Measurements from ENCODE around the gene TSGA10IP.

TSGA10IP gene

DNA sequence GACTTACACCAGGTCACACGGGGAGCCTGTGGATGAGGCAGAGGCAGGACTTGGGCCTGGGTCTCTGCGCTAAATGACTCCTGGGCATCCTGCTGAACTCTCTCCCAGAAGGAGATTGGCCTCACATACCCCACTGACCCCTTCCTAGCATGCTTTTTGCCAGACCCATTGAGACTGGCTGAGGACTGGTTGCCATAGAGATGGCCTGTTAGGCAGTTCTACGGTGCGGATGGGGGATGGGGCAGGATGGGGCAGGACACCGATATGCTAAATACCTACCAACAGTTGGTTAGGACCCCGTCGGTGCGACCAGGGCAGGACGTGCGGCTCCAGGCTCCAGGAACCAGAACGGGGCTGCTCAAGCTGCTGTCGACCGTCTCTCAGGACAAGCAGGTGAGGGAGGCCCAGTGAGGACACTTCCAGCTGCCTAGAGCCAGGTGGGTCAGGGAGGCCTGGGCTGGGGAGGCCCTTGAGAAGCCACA lies at the start of gene TSGA10IP:
Gene TSGA10IP (plus strand): TSS at position 51 of the 482 bp plus-strand sequence. CDS start 196 bp downstream, at position 247.
- DNase-seq, result no peak

DNA sequence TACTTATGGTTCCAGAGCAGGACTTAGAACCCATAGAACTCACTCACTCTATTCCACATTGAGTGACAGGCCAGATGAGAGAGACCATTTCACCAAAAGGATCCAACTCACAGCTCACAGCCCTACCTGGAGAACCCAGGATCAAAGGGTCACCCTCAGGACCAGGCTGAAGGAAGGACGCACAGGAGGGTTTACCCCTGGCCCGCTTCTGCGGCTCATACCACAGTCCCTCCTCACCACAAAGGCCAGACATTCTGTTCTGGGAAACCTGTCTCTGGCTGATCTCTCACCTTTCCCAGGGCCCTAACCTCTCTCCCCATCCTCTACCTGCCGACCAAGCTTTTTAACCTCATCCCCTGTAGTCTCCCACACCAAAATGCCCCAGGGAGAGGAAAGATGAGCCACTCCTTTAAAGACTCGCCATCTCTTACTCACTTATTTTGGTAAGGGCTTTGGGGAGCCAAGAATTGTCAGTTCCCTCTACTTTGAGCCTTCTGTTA lies 49.7 kb upstream of the TSGA10IP start:
- DNase-seq, result no peak

DNA sequence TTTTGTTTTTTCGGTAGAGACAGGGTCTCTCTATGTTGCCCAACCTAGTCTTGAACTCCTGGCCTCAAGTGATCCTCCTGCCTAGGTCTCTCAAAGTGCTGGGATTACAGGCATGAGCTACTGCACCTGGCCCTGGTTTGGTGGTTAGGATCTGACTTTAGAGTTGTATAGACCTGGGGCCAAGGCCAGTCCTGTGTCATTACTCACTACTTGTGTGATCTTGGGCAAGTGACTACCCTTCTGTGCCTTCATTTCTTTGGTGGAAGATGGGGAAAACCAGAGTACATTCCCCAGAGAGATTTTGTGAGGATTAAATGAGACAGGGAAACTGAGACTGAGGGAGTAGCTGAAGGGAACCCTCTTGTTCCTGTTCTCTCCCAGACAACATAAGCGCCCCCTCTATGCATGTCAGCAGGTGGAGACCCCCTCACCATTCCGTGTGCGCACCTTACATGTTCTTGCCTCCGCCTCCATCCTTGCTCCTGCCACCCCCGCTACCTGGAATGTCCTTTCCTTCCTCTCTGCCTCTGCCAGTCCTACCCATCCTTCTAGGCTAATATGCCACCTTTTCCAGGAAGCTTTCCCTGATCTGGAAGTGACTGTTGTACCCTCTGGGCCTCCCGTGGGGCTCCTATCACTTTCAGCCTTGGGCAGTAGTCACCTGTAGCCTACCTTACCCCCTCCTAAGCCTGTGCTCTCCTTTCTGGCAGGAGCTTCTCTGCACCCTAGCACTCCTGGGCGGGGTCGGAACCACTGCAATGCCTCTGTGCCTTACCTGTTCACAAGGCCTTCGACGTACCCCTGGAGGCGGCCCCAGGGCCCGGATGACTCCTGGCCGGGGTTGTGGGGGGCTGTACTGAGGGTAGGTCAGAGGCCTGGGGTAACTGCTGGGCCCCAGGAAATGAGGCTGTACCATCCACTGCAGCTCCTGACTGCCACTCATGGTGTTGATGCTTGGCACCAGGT lies 49.0 kb upstream of the TSGA10IP start:
- DNase-seq, result no peak

DNA sequence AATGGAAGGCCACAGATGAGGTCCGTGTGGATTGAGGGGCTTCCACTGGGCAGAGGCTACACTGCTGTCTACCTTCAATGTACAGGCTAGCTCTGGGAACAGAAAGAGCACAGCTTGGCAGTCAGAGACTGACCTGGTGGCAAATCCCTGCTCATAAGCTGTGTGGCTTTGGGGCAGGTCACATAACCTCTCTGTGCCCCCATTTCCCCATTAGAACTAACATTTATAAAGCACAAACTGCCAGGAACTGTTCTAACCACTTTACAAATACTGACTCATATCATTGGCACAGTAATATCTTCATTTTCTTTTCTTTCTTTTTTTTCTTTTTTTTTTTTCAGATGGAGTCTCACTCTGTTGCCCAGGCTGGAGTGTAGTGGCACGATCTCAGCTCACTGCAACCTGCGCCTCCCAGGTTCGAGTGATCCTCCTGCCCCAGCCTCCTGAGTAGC lies 48.2 kb upstream of the TSGA10IP start:
- no peak for DNase-seq

DNA sequence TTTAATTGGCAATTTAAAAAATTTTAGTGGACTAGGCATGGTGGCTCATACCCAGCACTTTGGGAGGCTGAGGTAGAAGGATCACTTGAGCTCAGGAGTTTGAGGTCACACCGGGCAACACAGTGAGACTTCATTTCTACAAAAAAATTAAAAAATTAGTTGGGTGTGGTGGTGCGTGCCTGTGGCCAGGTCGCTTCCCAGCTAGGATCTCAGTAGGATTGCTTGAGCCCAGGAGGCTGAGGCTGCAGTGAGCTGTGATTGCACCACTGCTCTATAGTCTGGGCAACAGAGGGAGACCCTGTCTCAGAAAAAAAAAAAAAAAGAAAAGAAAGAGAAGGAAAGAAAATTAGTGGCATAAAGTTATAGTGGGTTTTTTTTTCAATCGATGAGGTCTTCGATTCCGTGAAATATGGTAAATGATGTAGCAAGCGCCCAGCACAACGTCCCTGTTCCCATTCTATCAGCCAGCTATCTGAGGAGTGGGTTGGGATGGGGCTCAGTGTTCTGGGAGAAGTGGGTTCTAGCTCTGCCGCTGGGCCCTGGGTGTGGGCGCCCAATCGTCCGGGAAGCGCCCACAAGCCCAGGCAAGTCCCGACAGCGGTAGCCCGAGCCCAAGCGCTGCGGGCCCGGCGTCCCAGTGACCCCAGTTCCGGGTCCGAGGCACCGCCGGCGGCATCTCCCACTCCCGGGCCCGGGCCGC lies 46.5 kb upstream of the TSGA10IP start:
- DNase-seq, result no peak

DNA sequence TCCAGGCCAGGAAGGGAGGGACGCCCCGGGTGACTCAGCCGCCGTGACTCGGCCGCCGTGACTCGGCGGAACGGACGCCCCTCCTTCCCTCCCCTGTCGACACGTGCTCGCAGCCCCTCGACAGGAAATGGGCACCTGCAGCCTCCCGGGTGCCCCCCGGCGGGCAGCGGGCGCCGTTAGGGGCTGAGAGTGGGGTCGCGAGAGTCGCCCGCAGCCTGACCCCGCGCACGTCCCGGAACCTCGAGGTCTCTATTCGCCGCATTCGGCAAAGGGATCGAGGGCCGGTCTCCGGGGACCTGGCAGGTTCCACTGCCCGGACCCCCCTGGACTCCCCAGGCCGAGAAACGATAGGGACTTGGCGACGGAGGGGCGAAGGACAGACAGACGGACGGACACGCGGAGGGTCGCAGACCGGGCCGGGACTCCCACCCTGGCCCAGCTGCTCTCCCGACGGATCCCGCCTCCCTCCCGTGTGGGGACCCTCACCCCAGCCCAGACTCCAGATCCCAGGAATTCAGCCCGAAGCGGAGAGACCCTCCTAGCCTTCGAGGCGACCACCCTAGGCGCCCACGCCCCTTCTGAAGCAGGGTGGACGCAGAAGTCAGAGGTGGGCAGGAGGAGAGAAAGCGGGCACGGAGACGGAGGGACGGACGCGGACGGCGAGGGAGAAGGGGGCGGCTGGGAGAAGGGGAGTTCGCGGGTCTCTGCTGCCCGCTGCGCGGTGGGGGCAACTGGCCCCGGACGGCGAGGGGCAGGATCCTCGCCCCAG lies 45.7 kb upstream of the TSGA10IP start:
- no peak for DNase-seq

DNA sequence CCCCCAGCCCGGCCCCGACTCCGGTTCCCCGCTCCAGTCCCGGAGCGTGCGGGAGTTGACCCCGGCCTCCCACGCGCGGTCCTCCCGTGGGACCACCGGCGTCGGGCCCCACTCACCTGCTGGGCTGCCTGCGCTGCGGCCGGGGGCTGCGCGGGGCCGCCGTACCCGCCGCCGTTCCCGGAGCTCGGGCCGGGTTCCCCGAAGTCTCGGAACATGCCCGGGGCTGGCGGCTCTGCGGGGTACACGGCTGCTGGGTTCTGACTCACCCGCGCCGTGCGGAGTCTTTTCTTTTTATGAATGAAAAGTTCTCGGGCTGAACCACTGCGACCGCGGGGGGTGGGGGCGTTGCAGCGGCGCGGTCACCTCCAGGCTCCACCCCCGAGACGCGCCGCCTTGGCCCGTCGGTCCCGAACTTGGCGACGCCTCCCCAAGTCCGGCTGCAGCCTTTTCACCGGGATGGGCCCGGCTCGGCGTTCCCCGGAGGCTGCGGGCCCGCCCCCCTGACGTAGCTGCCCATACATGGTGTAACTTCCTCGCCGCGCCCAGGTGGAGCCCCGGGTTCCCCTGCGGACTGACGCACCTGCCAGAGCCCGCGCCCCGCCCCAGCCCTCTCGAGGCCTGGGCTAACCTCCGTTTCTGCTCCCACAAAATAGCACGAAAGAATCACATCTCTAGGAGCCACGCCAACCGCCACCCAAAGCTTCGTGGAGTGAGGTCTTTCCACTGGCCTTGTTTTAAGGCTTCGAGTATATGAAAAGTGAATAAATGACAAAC lies 45.0 kb upstream of the TSGA10IP start, which contains the start of gene FOSL1:
Gene FOSL1 (minus strand): TSS at position 264 of the 774 bp plus-strand sequence. CDS start 49 bp downstream, at position 215.
- DNase-seq, result peak; percentile 31

DNA sequence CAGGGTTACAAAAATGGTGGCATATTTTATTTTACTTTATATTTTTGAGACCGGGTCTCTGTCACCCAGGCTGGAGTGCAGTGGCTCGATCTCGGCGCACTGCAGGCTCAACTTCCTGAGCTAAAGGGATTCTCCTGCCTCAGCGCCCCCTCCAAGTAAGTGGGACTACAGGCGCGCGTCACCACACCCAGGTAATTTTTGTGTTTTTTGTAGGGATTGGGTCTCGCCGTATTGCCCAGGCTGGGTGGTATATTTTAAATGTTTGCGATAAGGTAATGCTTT lies 44.4 kb upstream of the TSGA10IP start:
- DNase-seq, result no peak

DNA sequence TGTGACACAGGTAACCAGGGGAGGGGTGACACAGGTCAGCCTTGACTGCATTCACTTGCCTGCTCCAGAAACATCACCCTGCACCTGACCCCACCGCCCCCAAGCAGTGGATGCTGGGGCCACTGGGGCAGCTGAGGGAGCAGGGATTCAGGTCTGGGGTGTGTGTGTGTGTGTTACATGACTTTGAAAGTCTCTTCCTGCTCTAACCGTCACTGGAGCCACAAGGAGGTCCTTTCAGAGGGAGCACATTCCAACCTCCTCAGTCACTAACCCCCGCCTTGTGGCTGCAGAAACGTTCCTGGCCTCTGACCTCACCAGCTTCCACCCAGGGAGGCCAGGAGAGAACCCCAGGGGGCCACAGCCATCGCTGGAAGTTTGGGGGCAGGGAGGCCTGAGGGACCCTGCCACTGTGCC lies 42.2 kb upstream of the TSGA10IP start:
- DNase-seq, result no peak

DNA sequence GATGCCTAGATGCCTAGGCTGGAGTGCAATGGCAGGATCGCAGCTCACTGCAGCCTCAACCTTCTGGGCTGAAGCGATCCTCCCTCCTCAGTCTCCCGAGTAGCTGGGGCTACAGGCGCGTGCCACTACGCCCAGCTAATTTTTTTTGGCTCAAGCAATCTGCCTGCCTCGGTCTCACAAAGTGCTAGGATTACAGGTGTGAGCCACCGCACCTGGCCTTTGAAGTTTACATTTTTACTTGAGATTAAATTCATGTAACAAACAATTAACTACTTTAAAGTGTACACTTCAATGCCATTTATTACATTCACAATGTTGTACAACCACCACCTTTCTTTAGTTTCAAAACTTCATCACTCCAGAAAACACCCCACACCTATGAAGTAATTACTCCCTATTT lies 41.6 kb upstream of the TSGA10IP start:
- no peak for DNase-seq

DNA sequence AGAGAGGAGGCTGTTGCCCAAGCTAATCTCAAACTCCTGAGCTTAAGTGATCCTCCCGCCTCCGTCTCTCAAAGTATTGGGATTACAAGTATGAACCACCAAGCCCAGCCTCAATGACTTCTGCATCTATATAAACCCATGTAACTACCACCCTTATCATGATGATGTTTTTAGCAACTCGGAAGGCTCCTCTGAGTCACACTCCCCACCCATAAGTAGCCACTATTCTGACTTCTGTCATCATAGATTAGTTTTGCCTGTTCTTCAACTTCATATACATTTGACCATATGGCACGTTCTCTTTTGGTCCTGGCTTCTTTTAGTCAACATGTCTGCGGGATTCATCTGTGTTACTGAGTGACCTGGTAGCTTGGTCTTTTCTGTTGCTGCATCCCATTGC lies 38.7 kb upstream of the TSGA10IP start:
- no peak for DNase-seq

DNA sequence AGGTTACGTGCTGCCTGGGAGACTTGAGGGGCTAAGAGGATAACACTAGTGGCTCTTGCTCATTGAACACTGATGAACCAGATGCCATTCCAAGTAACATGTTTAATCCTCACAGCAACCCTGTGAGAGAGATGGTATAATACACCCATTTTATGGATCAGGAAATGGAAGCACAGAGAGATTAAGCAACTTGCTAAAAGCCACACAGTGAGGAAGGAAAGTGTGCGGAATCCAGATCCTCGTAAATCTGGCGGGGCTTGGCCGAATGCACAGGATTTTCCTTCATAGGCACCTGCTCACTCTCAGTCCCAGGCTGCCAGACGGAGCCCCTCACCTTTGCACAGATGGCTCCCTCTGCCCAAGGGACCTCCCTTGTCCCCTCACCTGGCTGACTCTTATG lies 37.4 kb upstream of the TSGA10IP start:
- DNase-seq, result no peak

DNA sequence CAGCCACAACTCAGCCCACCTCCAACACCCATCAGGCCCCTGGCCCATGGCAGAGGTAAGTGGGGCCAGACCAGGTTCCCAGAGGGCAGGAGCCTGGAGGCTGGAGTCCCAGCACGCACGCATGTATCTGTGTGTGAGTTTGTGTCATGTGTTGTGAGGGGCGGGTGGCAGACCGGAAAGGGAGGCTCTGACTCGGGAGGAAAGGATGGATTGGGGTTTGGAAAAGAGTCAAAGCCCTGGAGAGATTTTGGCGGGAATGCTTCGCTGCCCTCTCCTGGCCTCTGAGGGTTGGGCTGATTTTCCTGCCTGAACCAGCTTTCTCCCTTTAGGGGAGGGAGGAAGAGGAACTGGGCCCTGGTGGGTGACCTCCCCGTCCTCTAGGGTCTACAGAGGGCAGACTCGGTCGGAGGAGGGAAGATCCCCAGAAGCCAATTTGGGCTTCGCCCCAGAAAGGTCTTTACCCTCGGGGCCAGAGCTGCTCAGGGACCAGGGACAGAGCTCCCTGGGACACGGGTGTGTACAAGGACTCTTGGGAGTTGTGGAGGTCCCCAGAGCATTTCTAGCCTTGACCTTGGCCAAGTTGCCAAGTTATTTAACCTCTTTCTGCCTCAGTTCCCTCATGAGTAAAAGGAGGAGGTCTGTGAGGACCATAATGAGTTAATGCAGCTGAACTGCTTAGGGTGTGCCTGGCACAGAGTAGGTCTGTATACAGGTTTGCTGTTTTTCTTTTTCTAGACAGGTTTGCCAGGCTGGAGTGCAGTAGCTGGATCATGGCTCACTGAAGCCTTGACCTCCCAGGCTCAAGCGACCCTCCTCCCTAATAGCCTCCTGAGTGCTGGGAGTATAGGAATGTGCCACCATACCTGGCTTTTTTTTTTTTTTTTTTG lies 33.4 kb upstream of the TSGA10IP start:
- DNase-seq, result peak; percentile 15

DNA sequence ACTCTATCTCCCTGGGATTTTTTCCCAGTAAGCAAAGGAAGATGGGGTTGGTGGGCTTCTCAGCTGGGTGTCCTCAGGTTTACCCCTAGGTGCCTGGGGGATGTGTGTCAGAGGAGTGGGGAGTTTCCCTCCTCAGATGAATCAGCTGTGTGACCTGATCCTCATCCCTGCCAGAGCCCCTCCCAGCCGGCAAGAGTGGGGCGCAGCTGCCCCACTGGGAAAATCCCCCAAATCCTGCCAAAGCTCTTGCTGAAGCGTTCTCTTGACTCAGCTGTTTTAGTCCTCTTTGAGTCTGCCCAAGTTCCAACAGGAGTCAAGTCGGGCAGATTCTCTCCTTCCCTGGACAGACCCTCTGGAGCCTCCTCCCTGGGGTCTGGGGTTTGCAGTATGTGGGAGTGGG lies 32.4 kb upstream of the TSGA10IP start:
- DNase-seq, result no peak

DNA sequence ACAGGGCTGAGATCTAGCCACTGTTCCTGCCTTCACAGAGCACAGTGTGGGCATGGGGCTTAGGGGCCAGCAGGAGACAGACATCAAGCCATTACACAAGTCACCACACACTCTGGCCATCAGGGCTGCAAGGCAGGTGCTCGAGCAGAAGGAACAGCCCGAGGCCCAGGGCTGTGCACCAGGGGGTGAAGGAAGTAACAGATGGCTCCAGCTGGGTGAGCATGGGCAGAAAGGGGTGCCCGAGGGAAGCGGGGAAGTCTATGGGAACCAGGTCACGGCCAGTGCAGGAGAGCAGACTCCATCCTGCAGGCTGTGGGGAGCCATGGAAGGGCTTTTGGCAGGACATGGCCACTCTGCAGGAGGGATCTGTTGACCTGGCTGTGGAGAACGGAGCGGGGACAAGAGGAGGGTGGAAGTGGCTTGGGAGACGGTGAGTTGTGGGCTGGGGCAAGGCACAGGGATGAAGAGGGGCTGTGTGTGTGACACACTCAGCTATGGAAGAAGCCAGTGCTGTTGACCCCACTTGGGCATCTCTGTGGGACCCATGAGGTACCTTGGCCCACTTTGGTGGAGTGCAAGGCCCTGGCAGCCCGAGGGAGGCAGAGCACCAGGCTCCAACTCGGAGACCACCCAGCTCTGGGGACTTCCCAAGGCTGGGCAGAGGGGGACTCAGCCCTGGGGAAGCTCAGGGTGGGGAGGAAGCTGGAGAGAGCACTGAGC lies 30.0 kb upstream of the TSGA10IP start:
- no peak for DNase-seq

DNA sequence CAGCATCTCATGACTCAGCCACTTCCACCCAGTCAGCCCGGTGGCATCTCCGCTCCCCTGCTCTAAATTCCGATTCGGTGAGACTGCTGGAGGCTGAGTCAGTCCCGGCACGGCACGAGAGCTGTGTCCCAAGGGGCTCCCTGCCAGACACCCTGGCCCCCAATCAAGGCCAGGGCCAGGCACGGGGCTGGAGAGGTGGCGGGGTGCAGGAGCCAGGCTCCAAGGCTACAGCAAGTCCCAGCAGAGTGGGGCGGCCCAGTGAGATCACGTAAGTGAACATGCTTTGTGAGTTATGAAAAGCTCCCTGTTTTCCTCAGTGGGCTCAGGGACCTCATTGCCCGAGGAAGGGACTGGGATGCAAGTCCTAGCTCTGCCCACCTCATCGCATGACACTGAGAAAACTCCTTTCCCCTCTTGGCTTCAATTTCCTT lies 29.4 kb upstream of the TSGA10IP start:
- DNase-seq, result no peak

DNA sequence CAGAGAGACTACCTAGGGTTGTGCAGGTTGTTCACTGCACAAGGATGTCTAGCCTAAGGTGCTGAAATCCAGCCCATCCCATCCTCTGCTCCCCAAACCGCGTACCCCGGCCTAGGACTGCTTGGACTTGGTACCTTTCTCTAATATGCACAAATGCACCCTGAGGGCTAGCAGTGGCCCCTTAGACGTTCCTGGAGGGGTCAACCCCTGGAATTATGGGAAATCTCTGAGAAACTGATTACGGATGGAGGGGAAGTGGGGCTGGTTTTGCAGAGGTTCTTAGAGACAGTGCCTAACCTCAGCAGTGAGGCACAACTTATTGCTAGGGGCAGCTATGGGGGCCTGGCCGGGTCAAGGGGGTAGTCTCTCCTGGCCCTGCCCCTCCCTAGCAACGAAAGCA lies 28.9 kb upstream of the TSGA10IP start:
- DNase-seq, result no peak

DNA sequence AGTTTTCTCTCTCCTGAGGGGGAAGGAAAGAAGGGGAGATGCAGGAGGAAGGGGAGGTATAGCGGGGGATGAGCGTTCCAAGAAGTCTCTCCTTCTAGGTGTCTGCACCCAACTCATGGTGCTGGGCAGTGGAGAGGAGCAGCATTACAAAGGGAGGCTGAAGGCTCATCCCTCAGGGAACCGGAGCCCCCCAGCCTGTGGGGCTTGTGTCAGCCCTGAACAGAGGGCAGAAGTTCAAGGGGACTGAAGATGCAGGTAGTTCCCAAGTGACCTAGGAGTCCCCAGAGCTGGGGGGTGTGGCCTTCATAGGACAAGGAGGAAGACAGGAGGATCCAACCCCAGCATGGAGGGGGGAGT lies 28.2 kb upstream of the TSGA10IP start:
- DNase-seq, result no peak

DNA sequence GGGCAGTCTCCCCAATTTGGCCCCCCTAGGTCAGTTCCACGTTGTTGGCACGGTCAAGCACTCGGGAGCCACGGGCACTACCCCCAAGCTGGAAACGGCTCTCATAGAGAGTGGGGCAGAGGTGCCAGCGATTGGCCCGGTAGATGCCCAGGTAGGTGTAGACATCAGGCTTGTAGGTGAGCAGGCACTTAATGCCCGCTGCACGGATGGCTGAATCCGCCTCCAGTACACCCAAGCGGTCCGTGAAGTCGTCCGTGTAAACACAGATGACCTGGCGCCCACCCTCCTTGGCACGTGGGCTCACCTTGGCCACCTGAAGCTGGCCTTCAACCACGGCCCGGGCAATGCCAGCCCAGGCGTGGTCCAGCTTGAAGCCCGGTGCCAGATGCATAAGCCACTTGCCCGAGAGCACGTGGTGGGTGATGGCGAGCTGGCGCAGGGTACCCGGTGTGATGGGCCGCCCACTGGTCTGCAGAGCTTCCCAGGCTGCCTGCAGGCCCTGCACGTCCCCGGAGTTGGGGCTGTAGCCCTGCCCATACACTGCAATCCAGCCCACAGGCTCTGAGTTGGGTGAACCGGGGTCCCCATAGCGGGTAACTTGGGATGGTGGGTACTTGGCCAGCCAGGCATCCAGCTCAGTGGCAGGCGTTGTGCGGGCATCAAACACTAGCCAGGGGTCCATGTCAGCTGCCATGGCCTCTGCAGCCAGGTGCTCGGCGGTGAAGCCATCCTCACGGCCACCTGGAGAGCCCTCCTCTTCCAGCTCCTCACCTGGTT lies 27.7 kb upstream of the TSGA10IP start:
- DNase-seq, result no peak
